NCI-H2081 treated with DMSO at 0.1 percent for 48 hours (cell line): ENCODE data around the gene ACSL4.
A peak's percentile ranks its signal among the peaks of the same experiment; 100 is the strongest.
"Not testable (repeated sequence)": the region's sequence is repeated elsewhere in the genome, so short reads cannot be mapped to it uniquely, and the experiment has no call there.

Source experiments
- DNase-seq: peaks from one replicate; lab custom pipeline; 2025; lab: John Stamatoyannopoulos, UW

The ACSL4 gene

GRCh38 chrX:109667986-109668385 lies 65.1 kb downstream of the ACSL4 start:
- no peak for DNase-seq

DNA sequence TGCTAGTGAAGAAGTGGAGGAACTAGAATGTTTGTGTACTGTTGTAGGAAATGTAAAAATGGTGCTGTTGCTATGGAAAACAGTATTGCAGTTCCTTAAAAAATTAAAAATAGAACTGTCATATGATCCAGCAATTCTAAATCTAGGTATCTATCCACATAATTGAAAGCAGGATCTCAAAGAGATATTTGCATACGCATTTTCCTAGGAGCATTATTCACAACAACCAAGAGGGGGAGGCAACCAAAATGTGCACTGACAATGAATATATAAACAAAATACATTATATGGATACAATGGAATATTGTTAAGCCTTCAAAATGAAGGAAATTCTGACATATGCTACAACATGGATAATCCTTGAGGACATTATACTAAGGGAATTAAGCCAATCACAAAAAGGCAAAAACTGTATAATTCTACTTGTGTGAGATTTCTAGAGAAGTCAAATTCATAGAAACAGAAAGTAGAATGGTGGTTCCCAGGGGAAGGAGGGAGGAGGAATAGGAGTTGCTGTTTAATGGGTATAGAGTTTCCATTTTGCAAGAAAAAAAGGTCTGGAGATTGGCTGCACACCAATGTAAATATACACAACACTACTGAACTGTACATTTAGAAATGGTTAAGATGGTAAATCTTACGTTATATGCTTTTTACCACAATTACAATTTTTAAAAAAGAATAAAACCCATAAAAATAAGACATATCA lies 72.5 kb downstream of the ACSL4 start:
- no peak for DNase-seq

DNA sequence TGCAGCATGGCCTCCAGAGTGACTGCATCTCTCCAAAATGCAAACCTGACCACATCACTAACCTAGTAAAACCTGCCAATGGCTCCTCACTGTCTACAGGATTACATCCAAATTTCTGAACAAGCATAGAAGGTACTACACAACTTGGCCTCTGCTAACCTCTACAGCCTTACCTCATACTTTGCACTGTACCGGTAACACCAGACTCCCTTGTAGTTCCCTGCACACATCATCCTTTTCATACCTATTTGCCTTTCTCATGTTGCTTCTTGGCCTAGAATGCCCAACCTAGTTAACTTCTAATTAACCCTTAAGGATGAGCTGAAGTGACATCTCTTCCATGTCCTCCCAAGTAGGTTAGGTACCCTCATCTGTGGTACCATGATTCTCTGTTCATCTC lies 74.7 kb downstream of the ACSL4 start:
- DNase-seq, result no peak

- not testable (repeated sequence) for DNase-seq
These were observed 75.7 kb downstream of the ACSL4 start for GRCh38 chrX:109657364-109657763.

DNA sequence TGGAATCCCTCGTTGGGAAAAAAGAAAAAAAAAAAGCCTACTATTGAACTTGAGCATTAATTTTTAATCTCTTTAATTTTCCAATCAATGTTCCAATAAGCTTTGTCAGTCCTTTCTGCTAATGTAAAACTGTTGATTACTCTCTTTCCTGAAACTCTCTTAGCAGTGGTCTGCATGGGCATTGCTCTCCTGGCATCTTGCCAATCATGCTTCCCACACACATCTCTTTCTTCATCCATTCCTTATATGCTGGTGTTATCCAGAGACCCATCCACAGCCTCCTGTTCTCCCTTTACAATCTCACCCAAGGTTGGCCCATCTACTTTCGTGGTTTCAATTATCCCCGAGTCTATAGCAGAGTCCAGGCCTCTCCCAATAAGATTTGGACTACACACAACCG lies 76.3 kb downstream of the ACSL4 start:
- no peak for DNase-seq

GRCh38 chrX:109655502-109656201 lies 77.4 kb downstream of the ACSL4 start:
- no peak for DNase-seq

GRCh38 chrX:109654516-109655109 lies 78.4 kb downstream of the ACSL4 start:
- no peak for DNase-seq

DNA sequence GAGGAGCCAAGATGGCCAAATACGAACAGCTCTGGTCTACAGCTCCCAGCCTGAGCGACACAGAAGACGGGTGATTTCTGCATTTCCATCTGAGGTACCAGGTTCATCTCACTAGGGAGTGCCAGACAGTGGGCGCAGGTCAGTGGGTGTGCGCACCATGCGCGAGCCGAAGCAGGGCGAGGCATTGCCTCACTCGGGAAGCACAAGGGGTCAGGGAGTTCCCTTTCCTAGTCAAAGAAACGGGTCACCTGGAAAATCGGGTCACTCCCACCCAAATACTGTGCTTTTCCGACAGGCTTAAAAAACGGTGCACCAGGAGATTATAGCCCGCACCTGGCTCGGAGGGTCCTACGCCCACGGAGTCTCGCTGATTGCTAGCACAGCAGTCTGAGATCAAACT lies 88.4 kb downstream of the ACSL4 start:
- DNase-seq, result not testable (repeated sequence)

- DNase-seq, result no peak
These were observed 89.4 kb downstream of the ACSL4 start for GRCh38 chrX:109643687-109644086.

- DNase-seq, result no peak
These were observed 94.9 kb downstream of the ACSL4 start for GRCh38 chrX:109638158-109638557.

DNA sequence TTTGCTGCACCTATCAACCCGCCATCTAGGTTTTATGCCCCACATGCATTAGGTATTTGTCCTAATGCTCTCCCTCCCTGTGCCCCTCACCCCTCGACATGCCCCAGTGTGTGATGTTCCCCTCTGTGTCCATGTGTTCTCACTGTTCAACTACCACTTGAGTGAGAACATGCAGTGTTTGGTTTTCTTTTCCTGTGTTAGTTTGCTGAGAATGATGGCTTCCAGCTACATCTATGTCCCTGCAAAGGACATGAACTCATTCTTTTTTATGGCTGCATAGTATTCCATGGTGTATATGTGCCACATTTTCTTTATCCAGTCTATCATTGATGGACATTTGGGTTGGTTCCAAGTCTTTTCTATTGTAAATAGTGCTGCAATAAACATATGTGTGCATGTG lies 95.6 kb downstream of the ACSL4 start:
- DNase-seq, result not testable (repeated sequence)

GRCh38 chrX:109635146-109635545 lies 97.9 kb downstream of the ACSL4 start:
- no peak for DNase-seq

DNA sequence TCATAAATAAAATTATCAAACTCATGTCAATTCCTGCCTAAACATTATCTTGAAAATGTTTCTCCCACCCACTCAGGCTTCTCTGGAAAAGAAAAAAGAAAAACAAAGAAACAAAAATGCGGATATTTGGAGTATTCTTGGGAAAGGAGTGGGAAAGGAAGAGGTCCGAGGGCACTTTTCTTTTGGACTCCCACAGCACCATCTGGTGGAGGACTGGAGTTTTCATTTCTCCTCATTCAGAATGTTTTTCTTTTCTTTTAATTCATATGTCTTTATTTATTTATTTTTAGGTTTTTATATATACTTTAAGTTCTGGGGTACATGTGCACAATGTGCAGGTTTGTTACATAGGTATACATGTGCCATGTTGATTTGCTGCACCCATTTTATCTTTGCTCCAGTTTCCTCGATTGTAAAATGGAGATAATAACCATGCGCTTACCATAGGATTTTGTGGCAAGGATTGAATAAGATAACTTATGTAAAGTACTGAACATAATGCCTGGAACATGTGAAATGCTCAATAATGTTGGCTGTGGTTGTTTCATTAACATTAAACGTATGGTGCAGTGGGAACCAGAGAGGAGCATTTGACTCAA lies 100.1 kb downstream of the ACSL4 start:
- DNase-seq, result no peak

DNA sequence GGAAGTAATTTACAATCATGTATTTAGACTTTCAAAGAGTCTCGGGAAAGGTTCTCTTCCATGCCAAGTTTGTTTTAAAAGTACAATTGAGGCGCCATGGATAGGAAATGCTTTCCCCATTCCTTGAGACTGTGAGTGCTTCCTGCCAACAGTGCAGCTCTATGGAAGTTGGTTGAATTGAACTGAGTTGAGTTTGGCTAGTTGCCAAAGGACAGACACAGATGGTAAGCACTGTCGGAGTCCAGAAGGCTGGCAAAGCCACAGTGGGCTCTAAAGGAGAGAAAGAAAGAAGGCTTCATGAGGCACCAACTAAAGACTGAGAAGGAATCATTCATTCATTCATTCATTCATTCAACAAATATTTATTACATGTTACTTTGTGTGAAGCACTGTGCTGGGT lies 103.7 kb downstream of the ACSL4 start:
- peak; percentile 16 for DNase-seq

DNA sequence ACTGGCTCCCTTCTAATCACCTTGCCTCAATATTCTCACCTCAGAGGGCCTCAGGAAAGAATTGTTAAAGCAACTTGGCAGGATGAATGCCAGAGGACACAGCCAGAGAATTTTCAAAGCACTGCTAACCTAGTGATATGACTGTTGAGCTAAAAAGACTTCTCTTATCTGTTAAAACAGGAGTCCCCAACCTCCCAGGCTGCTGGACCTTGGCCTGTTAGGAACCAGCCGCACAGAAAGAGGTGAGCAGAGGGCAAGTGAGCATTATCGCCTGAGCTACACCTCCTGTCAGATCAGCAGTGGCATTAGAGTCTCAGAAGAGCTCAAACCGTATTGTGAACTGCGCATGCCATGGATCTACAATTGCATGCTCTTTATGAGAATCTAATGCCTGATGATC lies 106.4 kb downstream of the ACSL4 start:
- no peak for DNase-seq

- DNase-seq, result no peak
These were observed 108.1 kb downstream of the ACSL4 start, which contains the start of gene KCNE5 for GRCh38 chrX:109624641-109625616. Gene KCNE5 (minus strand): TSS chrX:109625172. CDS start chrX:109625020, 152 bp downstream.

- DNase-seq, result no peak
These were observed 109.1 kb downstream of the ACSL4 start for GRCh38 chrX:109623997-109624396.

DNA sequence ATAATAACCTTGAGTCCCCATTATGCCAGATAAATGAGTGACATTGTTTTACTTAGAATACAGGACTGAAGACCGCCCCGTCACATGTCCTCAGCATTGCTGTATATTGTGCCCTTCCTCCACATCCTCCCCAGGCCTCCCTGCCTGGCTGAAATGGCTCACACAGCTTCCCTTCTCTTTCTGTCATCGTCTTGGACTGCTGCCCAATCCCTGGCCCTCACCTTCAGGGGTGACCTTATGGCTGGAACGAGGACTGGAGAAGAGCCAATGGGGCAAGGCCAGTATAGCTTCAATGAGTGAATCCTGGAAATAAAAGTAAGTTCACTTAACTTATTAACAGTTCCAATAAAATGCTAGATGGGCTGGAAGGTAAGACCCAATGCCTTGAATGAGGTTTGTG lies 110.8 kb downstream of the ACSL4 start:
- DNase-seq, result no peak

DNA sequence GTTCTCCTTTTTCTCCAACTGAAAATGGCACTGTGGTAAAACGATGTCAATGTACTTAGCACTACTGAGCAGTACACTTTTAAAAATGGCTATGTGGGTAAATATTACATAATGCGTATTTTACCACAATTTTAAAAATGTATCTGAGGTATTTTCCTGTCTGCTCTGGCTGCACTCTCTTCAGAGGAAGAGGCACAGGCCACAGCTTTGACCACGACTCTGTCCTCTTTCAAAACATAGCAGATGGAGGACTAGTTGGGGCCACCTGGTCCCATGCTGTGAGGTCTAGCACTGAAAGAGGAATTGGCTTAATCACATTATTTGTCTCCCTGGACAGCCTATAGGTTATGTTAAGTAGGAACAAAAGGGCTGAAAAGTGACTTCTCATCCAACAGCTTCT lies 113.3 kb downstream of the ACSL4 start:
- no peak for DNase-seq

GRCh38 chrX:109614951-109615350 lies 118.1 kb downstream of the ACSL4 start:
- no peak for DNase-seq

- DNase-seq, result no peak
These were observed 131.6 kb downstream of the ACSL4 start for GRCh38 chrX:109601486-109601885.

DNA sequence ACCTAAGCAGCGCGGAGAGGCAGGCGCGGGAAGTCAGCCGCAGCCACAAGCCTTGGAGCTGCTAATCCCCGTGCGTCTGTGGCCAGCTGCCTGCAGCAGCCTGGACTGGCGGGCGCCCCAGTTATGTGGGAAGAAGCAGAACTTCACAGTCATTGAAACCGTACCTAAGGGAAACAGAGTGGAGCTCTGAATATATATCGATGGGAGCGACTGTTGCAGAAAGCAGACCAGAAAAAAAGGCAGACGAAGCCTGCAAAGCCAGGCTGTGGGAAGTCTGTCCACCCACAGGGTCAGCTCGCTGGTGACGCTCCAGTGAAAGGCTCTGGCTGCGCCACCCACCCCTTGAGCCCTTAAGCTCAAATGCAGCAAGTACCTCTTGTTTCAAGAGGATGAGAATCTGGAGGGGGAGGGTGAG lies 132.8 kb downstream of the ACSL4 start:
- no peak for DNase-seq
